ENCODE data around the gene NRG3.

NRG3 gene

GRCh38 chr10:82847242-82847641 is 972.2 kb downstream of the NRG3 start:
- Histone ChIP-seq H2AFZ (ENCODE audit: insufficient read depth, low read length, poor library complexity) (no peak overlapping the region), H2BK5ac (ENCODE audit: low read depth, low read length, poor library complexity) (no peak overlapping the region), H3K27me3 (ENCODE audit: insufficient read depth, low read length) (no peaks in the 10 kb centered on the region), H3K4me2 (ENCODE audit: low read length) (no peak overlapping the region), H3K79me1 (ENCODE audit: low read length) (no peaks in the 10 kb centered on the region), H4K12ac (ENCODE audit: low read depth, low read length) (no peak overlapping the region), H3K4me3 (ENCODE audit: low read depth, low read length) (no peak overlapping the region), H3K79me2 (ENCODE audit: control insufficient read depth, insufficient read depth, low read length, poor library complexity) (no peaks in the 10 kb centered on the region), H4K8ac (ENCODE audit: low read depth, low read length) (no peak overlapping the region), H3K27ac (ENCODE audit: low read depth, low read length) (no peak overlapping the region), H3K4me1 (ENCODE audit: control insufficient read depth in 1 of 2, insufficient read depth in 2 of 2, low read length in 2 of 2) (no peaks in the 10 kb centered on the region), H4K91ac (ENCODE audit: low read depth, low read length) (no peak overlapping the region), H2BK120ac (ENCODE audit: insufficient read depth, low read length, poor library complexity) (no peak overlapping the region), H3K9me3 (ENCODE audit: insufficient read depth, low read depth, low read length) (no peaks in the 10 kb centered on the region), H2BK12ac (ENCODE audit: low read length) (no peak overlapping the region), H3K14ac (ENCODE audit: low read length) (no peak overlapping the region), H3K23ac (ENCODE audit: low read length) (no peak overlapping the region), H3K9ac (ENCODE audit: low read length) (no peak overlapping the region), H3K36me3 (ENCODE audit: control insufficient read depth in 1 of 2, insufficient read depth in 2 of 2, low read length in 2 of 2) (no peaks in the 10 kb centered on the region), H3K4ac (ENCODE audit: low read depth, low read length) (no peak overlapping the region), H2AK5ac (ENCODE audit: low read length) (no peak overlapping the region), H3K18ac (ENCODE audit: low read length) (no peak overlapping the region)
- WGBS (ENCODE audit: extremely low coverage, insufficient coverage, insufficient read length): no CpG with 5 or more reads among the region's 3 CpGs
- DNase-seq: no peak

DNA sequence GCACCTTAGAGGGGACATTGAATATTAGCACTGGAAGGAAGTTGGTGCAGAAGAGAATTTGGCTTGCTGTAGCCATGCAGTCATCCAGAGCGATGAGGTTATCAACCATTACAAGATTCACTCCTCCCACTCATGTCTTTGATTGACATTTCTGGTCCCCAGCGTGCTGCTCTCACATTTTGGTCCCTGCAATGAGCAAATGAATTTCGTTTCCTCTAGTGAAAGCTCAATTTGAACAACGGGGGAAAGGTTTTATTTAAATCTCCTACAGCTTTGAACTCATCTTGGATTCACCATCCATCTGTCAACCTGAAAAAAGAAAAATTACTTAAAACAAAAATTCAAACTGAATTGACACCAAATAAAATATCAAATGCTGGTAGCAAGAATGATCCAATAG is 975.2 kb downstream of the NRG3 start:
- H4K91ac ChIP-seq (ENCODE audit: low read depth, low read length): no peak overlapping the region
- H3K9me3 ChIP-seq (ENCODE audit: insufficient read depth, low read depth, low read length): no peaks in the 10 kb centered on the region
- no peak overlapping the region for H3K27ac ChIP-seq (ENCODE audit: low read depth, low read length)
- no peak overlapping the region for H3K4me2 ChIP-seq (ENCODE audit: low read length)
- no peak overlapping the region for H2AFZ ChIP-seq (ENCODE audit: insufficient read depth, low read length, poor library complexity)
- H3K18ac ChIP-seq (ENCODE audit: low read length): no peak overlapping the region
- no peak overlapping the region for H2BK5ac ChIP-seq (ENCODE audit: low read depth, low read length, poor library complexity)
- H3K9ac ChIP-seq (ENCODE audit: low read length): no peak overlapping the region
- no peak overlapping the region for H4K8ac ChIP-seq (ENCODE audit: low read depth, low read length)
- no peak overlapping the region for H3K23ac ChIP-seq (ENCODE audit: low read length)
- H3K4ac ChIP-seq (ENCODE audit: low read depth, low read length): no peak overlapping the region
- no peaks in the 10 kb centered on the region for H3K36me3 ChIP-seq (ENCODE audit: control insufficient read depth in 1 of 2, insufficient read depth in 2 of 2, low read length in 2 of 2)
- H3K14ac ChIP-seq (ENCODE audit: low read length): no peak overlapping the region
- no peak overlapping the region for H2BK120ac ChIP-seq (ENCODE audit: insufficient read depth, low read length, poor library complexity)
- no peaks in the 10 kb centered on the region for H3K27me3 ChIP-seq (ENCODE audit: insufficient read depth, low read length)
- no peak overlapping the region for H4K12ac ChIP-seq (ENCODE audit: low read depth, low read length)
- no CpG with 5 or more reads among the region's 4 CpGs for whole genome bisulfite sequencing (ENCODE audit: extremely low coverage, insufficient coverage, insufficient read length)
- H3K79me2 ChIP-seq (ENCODE audit: control insufficient read depth, insufficient read depth, low read length, poor library complexity): no peaks in the 10 kb centered on the region
- H3K4me3 ChIP-seq (ENCODE audit: low read depth, low read length): no peak overlapping the region
- DNase-seq: no peak
- no peaks in the 10 kb centered on the region for H3K79me1 ChIP-seq (ENCODE audit: low read length)
- H3K4me1 ChIP-seq (ENCODE audit: control insufficient read depth in 1 of 2, insufficient read depth in 2 of 2, low read length in 2 of 2): no peaks in the 10 kb centered on the region
- no peak overlapping the region for H2AK5ac ChIP-seq (ENCODE audit: low read length)
- H2BK12ac ChIP-seq (ENCODE audit: low read length): no peak overlapping the region

DNA sequence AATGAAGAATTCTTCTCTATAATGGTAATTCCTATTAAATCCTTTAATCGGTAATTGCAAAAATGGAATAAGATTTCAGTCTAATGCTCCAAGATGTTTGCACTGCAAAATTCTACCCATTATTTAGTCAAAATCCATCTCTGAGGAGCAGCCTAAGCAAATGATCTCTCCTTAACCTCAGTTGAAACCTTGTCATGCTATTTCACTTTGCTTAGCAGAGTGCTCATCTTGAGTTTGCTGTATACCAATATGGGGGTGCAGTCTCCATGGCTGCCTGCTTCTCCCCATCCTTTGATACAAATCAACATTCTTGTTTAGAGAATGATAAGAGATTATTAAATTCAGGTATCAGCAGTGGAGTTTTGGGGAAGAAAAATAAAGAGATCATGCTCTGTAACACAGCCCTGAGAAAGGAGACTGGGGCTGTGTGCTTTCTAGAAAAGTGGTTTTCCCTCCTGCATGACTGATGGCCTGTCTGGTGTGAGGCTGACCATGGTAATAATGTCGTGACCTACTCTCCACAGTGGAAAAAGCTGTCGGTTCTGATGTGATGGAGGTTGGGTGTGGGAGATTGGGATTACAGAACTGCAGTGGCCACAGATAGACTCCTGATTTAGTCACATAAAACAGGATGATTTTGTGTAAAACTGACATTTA is 982.1 kb downstream of the NRG3 start:
- no CpG with 5 or more reads among the region's 3 CpGs for WGBS (ENCODE audit: extremely low coverage, insufficient coverage, insufficient read length)
- H3K9ac ChIP-seq (ENCODE audit: low read length): no peak overlapping the region
- no peaks in the 10 kb centered on the region for H3K79me2 ChIP-seq (ENCODE audit: control insufficient read depth, insufficient read depth, low read length, poor library complexity)
- H2AK5ac ChIP-seq (ENCODE audit: low read length): no peak overlapping the region
- H4K12ac ChIP-seq (ENCODE audit: low read depth, low read length): no peak overlapping the region
- no peak overlapping the region for H3K4me2 ChIP-seq (ENCODE audit: low read length)
- H4K91ac ChIP-seq (ENCODE audit: low read depth, low read length): no peak overlapping the region
- H2BK12ac ChIP-seq (ENCODE audit: low read length): no peak overlapping the region
- H3K27me3 ChIP-seq (ENCODE audit: insufficient read depth, low read length): no peaks in the 10 kb centered on the region
- H3K4ac ChIP-seq (ENCODE audit: low read depth, low read length): no peak overlapping the region
- H3K27ac ChIP-seq (ENCODE audit: low read depth, low read length): no peak overlapping the region
- H2BK120ac ChIP-seq (ENCODE audit: insufficient read depth, low read length, poor library complexity): no peak overlapping the region
- H2AFZ ChIP-seq (ENCODE audit: insufficient read depth, low read length, poor library complexity): no peak overlapping the region
- no peak for DNase-seq
- no peak overlapping the region for H4K8ac ChIP-seq (ENCODE audit: low read depth, low read length)
- no peak overlapping the region for H3K14ac ChIP-seq (ENCODE audit: low read length)
- no peaks in the 10 kb centered on the region for H3K79me1 ChIP-seq (ENCODE audit: low read length)
- H3K4me1 ChIP-seq (ENCODE audit: control insufficient read depth in 1 of 2, insufficient read depth in 2 of 2, low read length in 2 of 2): no peaks in the 10 kb centered on the region
- H3K36me3 ChIP-seq (ENCODE audit: control insufficient read depth in 1 of 2, insufficient read depth in 2 of 2, low read length in 2 of 2): no peaks in the 10 kb centered on the region
- H3K9me3 ChIP-seq (ENCODE audit: insufficient read depth, low read depth, low read length): no peaks in the 10 kb centered on the region
- no peak overlapping the region for H3K4me3 ChIP-seq (ENCODE audit: low read depth, low read length)
- H3K18ac ChIP-seq (ENCODE audit: low read length): no peak overlapping the region
- H3K23ac ChIP-seq (ENCODE audit: low read length): no peak overlapping the region
- H2BK5ac ChIP-seq (ENCODE audit: low read depth, low read length, poor library complexity): no peak overlapping the region

GRCh38 chr10:82861889-82862288 is 986.9 kb downstream of the NRG3 start:
- H4K8ac ChIP-seq (ENCODE audit: low read depth, low read length): no peak overlapping the region
- no CpG with 5 or more reads among the region's 2 CpGs for WGBS (ENCODE audit: extremely low coverage, insufficient coverage, insufficient read length)

More at GRCh38 chr10:82861889-82862288, 986.9 kb downstream of the NRG3 start:
- Histone ChIP-seq H2BK12ac (ENCODE audit: low read length) (no peak overlapping the region), H3K36me3 (ENCODE audit: control insufficient read depth in 1 of 2, insufficient read depth in 2 of 2, low read length in 2 of 2) (no peaks in the 10 kb centered on the region), H4K12ac (ENCODE audit: low read depth, low read length) (no peak overlapping the region), H3K79me1 (ENCODE audit: low read length) (no peaks in the 10 kb centered on the region), H3K79me2 (ENCODE audit: control insufficient read depth, insufficient read depth, low read length, poor library complexity) (no peaks in the 10 kb centered on the region), H3K27me3 (ENCODE audit: insufficient read depth, low read length) (no peaks in the 10 kb centered on the region), H3K23ac (ENCODE audit: low read length) (no peak overlapping the region), H3K9me3 (ENCODE audit: insufficient read depth, low read depth, low read length) (no peaks in the 10 kb centered on the region), H2AFZ (ENCODE audit: insufficient read depth, low read length, poor library complexity) (no peak overlapping the region), H2BK120ac (ENCODE audit: insufficient read depth, low read length, poor library complexity) (no peak overlapping the region), H3K9ac (ENCODE audit: low read length) (no peak overlapping the region), H4K91ac (ENCODE audit: low read depth, low read length) (no peak overlapping the region), H3K4me2 (ENCODE audit: low read length) (no peak overlapping the region), H3K27ac (ENCODE audit: low read depth, low read length) (no peak overlapping the region), H2BK5ac (ENCODE audit: low read depth, low read length, poor library complexity) (no peak overlapping the region), H3K4me3 (ENCODE audit: low read depth, low read length) (no peak overlapping the region), H3K18ac (ENCODE audit: low read length) (no peak overlapping the region), H3K14ac (ENCODE audit: low read length) (no peak overlapping the region), H3K4ac (ENCODE audit: low read depth, low read length) (no peak overlapping the region), H3K4me1 (ENCODE audit: control insufficient read depth in 1 of 2, insufficient read depth in 2 of 2, low read length in 2 of 2) (no peaks in the 10 kb centered on the region), H2AK5ac (ENCODE audit: low read length) (no peak overlapping the region)
- DNase-seq: no peak
